GM21447 (cell line): Measurements from ENCODE around the gene MYO6.
A peak's percentile ranks its signal among the peaks of the same experiment; 100 is the strongest.
"Not testable (repeated sequence)": the region's sequence is repeated elsewhere in the genome, so short reads cannot be mapped to it uniquely, and the experiment has no call there.

Experiments
- ATAC-seq: cut with Tn5 transposase; IDR thresholded peaks from one replicate; pipeline ENCODE4 v1.9.1; 2021; ENCODE audit not compliant: unreplicated experiment

MYO6 gene

DNA sequence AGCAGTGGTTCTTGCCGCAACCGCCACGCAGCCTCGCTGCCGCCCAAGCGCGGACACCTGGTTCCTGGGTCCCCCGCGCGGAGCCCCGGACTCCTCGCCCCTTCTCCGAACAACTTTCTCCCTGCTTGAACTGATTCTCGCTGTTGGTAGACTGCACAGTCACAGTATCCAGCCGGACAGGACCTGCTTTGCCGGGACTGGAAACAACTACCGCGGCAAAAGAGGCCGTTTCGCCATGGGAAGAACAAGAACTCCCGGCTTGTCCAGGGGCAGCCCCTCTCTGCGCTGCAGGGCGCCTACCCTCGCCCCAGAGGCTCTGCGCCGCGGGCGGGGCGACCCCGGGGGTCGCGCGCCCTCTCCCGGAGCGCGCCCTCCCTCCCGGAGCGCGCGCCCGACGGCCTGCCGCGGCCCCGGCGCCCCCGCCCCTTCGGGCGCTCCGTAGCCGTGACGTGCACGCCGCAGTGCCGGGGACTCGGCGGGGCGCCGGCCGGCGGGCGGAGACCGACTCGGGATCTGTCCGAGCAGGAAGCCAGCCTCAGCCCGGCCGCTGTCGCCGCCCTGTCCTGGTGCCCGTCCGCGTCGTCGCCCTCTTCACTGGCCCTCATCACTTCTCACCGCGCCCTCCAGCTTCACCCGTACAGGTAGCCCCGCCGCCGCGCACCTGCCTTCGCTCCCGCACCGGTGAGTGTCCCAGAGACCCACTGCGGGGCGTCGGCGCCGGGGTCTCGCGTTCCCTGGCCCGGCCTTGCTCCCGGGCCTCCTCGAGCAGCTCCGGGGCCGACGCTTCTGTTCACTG lies at the start of gene MYO6:
TSS of gene MYO6 (plus strand) at position 497 of the 796 bp plus-strand sequence. CDS start 68,309 bp downstream, outside the sequence.
- ATAC-seq: peak; percentile 80

DNA sequence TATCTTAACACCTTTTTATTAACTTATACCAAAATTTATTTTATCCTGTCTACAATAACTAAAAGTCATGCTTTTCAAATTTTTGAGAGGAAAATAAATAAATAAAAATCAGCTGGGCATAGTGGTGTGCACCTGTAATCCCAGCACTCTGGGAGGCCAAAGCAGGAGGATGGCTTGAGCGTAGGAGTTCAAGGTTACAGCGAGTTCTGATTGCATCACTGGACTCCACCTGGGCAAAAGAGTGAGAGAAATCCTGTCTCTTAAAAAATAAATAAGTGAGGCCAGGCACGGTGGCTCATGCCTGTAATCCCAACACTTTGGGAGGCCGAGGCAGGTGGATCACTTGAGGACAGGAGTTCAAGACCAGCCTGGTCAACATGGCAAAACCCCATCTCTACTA lies 40.7 kb upstream of the MYO6 start:
- ATAC-seq: not testable (repeated sequence)

DNA sequence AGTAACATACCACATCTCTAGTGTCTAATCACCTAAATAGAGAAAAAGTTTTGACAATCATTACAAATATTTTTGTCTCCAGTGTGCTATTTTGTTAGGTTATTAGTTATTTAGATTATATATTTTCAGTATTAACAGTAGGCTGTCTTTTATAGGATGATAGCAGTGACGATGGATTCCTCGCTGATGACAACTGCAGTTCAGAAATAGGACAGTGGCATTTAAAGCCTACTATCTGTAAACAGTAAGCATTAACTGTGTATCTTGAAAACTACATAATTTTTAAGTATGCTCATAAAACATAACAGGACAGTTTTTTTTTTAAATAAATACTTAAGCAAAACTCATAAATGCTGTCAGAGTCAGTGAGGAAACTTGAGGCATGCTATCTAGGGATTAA lies 37.9 kb upstream of the MYO6 start:
- no peak for ATAC-seq

DNA sequence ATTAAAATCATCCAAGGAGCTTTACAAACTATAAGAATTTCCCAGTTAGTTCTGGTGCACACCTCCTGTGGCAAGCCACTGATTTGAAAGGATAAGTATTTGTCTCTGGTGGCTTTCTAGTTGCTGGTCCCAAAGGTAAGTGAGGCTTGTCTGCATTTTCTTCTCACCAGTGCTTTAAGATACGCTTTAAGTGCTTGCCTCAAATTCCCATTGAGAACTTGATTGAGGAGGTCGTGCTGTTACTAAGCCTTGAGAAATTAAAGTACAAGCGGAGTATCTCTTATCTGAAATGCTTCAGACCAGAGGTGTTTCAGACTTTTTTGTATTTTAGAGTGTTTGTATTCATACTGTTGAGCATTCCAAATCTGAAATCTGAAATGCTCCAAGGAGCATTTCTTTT lies 29.9 kb upstream of the MYO6 start:
- no peak for ATAC-seq

DNA sequence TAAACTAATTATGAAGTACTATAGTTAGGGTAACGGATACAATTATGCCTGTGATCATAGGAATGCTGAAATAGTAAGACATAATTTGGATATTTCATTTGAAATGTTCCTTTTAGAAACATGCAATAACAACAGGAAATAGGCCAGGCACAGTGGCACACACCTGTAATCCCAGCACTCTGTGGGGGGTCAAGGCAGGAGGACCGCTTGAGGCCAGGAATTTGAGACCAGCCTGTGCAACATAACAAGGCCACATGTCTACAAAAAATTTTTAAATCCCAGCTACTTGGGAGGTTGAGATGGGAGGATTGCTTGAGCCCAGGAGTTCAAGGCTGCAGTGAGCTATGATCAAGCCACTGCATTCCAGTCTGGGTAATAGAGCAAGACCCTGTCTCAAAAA lies 25.7 kb upstream of the MYO6 start:
- ATAC-seq: no peak

DNA sequence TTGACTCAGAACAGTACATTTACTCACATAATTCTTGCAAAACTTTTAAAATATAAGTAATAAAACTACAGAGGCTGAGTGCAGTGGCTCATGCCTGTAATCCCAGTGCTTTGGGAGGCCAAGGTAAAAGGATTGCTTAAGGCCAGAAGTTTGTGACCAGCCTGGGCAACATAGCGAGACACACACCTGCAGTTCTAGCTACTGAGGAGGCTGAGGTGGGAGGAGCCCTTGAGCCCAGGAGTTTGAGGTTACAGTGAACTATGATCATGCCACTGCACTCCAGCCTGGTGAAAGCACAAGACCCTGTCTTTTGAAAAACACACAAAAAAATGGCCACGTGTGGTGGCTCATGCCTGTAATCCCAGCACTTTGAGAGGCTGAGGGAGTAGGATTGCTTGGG lies 21.8 kb upstream of the MYO6 start:
- no peak for ATAC-seq

DNA sequence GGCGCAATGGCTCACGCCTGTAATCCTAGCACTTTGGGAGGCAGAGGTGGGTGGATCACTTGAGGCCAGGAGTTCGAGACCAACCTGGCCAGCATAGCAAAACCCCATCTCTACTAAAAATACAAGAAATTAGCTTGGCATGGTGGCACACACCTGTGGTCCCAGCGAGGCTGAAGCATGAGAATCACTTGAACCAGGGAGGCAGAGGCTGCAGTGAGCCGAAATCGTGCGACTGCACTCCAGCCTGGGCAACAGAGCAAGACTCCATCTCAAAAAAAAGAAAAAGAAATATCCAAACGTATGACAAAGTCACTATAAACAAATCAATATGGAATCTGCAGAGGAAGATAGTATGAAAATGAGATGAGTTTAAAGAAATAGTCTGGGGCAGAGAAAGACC lies 18.0 kb upstream of the MYO6 start:
- not testable (repeated sequence) for ATAC-seq

DNA sequence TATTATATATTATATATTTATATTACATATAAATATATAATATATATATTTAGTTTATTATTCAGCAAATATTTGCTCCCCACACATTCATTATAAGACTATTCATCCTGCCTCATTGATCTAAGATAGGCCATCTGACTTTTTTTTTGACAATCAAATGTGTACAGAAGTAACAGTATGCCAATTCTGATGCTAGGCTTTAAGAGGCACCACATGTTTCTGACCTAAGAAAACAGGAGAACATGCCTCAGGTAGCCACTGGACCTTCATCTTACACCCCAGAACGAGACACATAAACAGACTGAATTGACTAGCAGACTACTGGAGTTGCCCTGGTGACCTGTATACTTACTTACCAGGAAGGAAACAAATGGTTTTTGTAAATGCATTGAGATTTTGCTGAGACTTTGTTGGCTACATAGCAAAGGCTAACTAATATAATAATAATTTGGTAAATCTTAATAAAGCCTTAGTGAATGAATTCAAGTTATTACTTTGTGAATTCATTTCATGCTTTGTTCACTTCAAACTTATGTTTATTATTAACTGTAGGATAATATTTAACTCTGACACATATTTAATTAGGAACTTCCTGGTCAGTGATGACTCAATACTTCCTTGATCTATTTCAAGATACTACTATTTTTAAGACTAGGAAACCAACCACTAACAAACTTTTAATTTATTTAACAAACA lies 13.4 kb upstream of the MYO6 start:
- peak; percentile 89 for ATAC-seq

DNA sequence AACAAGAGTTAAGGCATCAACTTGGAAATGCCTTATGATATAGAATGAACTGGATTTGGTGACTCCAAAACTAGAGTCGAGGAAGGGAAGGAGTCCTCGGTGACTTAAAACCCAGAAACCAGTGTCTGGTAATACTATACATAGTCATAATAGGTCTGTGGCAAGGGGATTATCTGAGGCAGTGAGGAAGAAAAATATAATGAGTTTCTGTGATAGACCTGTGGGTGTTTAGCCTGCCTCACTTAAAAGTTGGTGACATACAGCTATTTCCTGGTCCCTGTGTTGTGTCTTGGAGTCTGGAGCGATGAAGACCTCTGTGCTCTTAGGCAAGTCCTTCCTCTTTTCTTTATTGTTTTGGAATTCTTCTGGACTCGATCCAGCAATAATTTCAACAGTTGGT lies 5.1 kb upstream of the MYO6 start:
- no peak for ATAC-seq

DNA sequence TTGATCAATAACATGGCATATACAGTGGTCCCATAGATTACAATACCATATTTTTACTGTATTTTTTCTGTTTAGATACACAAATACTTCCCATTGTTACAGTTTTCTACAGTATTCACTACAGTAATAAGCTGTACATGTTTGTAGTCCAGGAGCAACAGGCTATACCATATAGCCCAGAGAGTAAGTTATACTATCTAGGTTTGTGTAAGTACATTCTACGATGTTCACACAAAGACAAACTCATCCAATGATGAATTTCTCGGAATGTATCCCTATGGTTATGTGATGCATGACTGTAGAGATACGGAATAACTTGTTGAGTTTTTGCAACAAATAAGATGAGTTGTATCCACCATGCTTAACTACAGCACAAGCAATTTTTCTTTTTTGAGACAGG lies 3.6 kb upstream of the MYO6 start:
- no peak for ATAC-seq

DNA sequence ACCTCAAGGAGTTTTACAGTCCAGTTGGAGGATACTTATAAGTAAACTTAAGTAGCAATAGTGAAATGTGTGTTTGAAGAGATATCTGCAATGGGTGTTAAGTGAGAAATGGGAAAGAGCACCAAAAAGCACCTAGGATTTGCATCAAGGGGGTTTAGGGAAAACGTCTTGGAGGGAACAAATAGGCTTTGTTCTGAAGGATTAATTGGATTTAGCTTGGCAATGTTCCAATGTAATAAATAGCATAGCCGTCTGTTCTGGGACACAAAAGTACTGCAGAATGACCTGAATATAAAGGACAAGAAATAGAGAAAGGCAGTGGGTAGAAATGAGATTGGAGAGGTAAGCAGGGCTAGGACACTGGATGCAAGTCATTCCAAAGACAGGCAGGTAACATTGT lies 2.8 kb upstream of the MYO6 start:
- ATAC-seq: no peak

DNA sequence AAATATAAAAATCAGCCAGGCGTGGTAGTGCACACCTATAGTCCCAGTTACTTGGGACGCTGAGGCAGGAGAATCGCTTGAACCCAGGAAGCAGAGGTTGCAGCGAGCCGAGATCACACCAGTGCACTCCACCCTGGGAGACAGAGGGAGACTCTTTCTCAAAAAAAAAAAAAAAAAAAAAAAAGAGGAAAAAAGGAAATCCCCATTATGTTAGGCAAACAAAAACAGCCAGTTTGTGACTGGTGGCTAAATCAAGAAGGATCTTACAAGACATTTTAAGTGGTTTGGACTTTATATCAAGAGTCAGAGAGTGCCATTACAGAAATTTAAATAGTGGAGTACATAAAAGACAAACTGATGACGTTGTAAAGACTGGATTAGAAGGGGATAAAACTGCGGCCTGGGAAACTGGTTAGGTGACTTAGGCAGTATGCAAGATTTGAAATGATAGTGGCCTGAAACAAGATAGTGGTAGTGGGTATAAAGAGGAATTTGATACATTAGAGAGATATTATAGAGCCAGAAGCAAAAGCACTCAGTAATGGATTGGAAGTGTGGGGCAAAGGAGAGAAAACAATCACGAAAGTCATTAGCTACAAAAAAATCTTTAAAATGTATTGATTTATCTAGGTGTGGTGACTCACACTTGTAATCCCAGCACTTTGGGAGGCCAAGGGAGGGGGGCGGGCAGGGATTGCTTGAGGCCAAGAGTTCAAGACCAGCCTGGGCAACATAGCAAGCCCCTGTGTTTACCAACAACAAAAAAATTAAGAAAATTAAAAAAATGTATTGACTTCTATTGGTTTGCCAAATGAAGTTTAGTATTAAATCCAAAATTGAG lies 1.7 kb upstream of the MYO6 start:
- ATAC-seq: no peak

DNA sequence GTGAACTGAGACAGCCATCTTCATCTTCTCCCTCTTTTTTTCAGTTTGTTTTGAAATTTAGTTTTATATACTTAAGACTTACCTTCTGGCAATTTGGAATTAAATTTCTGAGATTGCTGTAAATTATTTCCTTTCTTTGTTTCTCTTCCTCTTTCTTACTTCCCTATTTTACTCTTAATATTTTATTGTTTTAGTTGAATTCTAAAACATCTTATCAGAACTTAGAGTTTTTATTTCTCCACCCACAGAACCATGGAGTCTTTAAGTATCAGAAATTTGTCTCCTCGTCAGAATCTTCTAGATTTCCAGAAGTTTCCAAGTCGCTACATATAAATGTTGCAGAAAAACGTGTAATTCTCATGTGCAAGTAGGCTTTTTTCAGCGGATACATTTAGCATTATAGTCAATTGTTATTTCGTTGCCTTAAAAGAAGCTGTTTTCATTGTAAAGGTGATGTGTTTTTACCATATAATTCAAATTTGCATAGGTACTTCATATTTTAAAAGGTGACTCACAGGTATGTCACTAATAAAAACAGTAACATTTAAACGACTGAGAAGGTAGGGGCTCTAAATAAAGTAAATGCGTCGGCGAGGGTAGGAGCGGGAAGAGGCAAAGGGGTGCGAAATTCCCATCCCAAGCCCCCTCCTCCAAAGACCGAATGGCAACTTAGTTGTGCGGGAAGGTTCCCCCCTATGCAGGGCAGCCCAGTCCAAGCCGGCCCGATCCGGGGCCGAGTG lies 866 bp upstream of the MYO6 start:
- peak; percentile 1 for ATAC-seq

DNA sequence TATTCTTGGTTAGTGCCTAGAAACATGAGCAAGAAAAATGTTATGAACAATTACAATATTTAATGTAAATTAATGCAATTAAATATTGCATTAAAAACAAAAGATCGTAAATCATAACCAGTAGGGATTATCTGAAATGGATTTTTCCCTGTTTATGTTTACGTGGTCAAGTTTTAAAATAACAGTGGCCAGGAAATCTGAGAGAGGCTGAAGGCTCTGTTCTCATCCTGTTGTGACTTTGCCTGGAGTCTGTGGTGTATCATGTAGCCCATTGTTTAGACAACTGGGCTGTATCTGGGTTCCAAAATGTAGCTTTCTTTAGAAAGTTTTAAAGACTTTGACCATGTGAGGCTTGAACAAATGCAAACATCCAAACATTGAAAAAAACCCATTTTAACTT lies 2.4 kb downstream of the MYO6 start:
- no peak for ATAC-seq

DNA sequence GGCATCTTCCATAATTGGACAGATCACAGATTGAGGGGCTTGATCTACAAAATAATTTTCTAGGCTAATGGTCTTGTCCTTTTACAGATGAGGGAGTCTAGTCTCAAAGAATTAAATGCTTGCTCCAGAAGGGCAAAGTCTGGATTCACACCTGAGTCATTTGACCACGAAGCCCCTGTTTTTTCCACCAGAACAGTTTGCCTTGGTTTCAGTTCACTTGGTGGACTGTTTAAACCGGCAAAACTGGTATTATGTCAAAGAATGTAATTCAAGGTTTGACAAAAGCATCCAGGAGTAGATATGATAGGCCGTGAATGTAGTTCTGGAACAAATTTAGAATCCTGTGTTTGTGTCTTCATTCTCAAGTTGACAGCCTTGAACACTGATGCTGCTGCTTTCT lies 3.3 kb downstream of the MYO6 start:
- no peak for ATAC-seq

DNA sequence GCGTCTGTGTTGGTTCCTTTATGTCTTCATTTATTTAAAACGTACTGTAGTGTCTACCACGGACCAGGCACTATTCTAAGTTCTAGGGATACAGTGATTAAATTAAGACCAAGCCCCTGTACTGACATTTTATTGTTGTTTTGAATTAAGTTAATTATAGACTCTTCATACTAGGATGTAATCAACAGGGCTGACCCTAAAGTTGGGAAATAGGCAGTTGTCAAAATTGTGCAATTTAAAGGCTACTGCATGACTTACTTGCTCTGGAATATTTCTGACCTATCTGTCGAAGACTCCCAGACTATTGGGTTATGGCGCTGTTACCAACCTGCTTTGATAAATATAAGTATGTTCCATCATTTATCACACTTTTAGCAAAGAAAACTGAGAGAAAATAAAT lies 6.7 kb downstream of the MYO6 start:
- no peak for ATAC-seq

DNA sequence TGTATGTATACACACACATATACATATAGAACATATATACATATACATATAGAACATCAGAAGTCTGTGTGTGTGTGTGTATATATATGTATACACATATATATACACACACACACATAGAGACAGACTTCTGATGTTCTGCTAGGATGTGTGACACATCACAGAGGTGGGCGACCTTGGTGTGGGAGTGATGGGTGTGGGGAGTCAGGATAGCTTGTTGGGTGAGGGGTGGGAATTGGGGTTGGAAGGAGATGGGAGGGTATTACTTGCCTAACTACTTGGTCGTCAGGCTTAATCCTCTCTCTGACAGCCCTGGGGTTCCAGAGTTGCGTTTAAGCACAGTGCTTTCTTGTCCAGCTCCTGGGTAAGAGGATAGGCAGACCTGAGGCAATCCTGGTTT lies 8.3 kb downstream of the MYO6 start:
- no peak for ATAC-seq

DNA sequence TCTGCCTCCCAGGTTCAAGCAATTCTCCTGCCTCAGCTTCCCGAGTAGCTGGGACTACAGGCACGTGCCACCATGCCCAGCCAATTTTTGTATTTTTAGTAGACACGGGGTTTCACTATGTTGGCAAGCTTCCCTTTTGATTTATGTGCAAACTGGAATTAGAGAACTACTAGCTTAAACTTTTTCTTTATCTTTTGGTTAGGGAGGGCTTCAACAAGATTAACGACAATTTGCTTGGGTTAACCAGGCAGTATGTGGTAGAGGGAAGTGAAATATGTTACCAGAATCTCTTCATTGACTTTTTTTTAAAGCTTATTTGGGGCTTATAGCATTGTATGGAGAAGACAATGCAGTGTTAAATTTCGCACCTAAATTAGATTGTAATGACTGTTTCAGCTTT lies 9.0 kb downstream of the MYO6 start:
- ATAC-seq: no peak

DNA sequence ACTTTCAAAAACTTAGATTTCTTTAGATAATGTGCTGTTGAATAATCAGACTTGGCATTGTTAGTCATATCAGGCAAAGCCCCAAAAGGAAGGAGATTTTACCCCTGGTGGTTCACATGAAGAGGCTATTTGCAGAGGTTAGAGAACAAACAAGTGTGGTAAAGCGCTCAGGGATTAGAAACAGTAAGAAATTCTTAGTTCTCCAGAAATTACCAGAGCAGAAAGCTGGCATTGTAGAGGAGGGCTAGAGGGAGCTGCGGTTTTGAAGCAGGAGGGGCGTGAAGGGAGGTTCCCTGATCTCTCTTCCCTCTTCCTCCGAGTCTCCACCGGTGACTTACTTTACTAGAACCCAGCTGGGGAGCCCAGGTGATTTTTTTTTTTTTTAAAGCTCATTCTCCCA lies 10.2 kb downstream of the MYO6 start:
- no peak for ATAC-seq

DNA sequence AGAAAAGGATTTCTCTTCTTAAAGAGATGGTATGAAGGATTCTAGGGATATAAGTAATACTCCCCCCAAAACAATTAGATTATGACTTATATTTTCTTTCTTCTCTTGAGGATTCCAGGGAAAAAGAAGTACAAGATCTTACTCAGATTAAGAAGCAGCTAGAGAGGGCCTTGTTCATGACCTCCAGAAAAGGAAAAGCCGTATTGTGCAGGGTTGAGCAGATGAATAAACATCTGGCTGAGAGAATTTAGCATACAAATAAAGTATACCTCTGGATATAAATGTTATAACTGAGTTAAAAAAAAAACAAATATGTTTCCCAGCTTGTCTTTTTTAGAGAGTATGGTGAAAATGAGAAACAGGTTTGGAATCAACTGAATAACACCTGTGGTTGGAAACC lies 11.3 kb downstream of the MYO6 start:
- ATAC-seq: no peak

DNA sequence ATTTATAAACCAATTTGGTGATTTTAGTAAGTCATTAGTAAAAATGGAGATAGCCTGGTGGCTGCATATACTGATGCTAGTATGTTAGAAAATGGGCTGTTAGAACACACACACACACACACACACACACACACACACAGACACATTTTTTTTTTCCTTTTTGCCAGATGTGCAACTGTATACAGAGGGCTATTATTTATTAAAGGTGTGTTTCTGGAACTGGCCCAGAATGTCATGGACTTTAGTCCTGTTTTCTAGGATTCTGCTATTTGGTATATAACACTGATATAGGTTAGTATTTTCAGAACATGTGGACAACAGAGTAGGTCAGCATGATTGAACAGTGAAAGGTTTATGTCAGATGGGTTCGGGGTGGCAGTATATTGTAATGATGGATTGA lies 12.4 kb downstream of the MYO6 start:
- no peak for ATAC-seq
